K562 (cell line): ENCODE measurements around the gene RGS14. TPM values are rescaled to one million over a fixed set of nuclear protein-coding genes. Genes with fewer than 3 reads are reported as not detected.

ENCODE experiments used
- ARNT ChIP-seq, 2 experiments: fragments of 450-650 bp; IDR thresholded peaks; 2 replicates each; pipeline ENCODE4 v1.6.1; 2016; ENCODE audit warnings: mild to moderate bottlenecking in 1 of 2
- KLF13 ChIP-seq: fragments of 450-650 bp; IDR thresholded peaks from 2 replicates; pipeline ENCODE4 v1.6.1; 2016; ENCODE audit warnings: missing genetic modification characterization, low read depth, mild to moderate bottlenecking, missing compliant biosample characterization, moderate library complexity, borderline replicate concordance
- MYNN ChIP-seq, 2 experiments: sonication (generic); formaldehyde crosslinking in 1 of 2; IDR thresholded peaks; 2 replicates each; pipeline versions ENCODE4 v1.5.0 to v1.6.1; 2016 to 2020; ENCODE audit warnings: antibody characterized with exemption in 1 of 2, missing genetic modification reagents in 1 of 2
- NCOR1 ChIP-seq: fragments of 450-650 bp; IDR thresholded peaks from 2 replicates; pipeline ENCODE4 v1.6.1; 2016; ENCODE audit warnings: mild to moderate bottlenecking, moderate library complexity
- OTX1 ChIP-seq: fragments of 450-650 bp; formaldehyde crosslinking; IDR thresholded peaks from 2 replicates; pipeline ENCODE4 v1.4.0; 2022; ENCODE audit warnings: mild to moderate bottlenecking
- POLR2G ChIP-seq: fragments of 200-400 bp; formaldehyde crosslinking; IDR thresholded peaks from 2 replicates; pipeline ENCODE4 v1.6.1; 2017; ENCODE audit warnings: low read depth, mild to moderate bottlenecking, antibody characterized with exemption, low read length, moderate library complexity
- SNRNP70 ChIP-seq: fragments of 200-400 bp; formaldehyde crosslinking; optimal IDR thresholded peaks from 2 replicates; pipeline ENCODE3; 2017; ENCODE audit warnings: low read depth, low read length
- ZC3H8 ChIP-seq: fragments of 450-650 bp; IDR thresholded peaks from 2 replicates; pipeline ENCODE4 v1.6.1; 2017
- ZKSCAN1 ChIP-seq: fragments of 150-350 bp; IDR thresholded peaks from 2 replicates; pipeline ENCODE4 v1.6.1; 2016; ENCODE audit warnings: low read depth, low read length
- ZNF197 ChIP-seq: fragments of 200-800 bp; sonication (Bioruptor generic); IDR thresholded peaks from 2 replicates; pipeline ENCODE4 v1.6.1; 2016; ENCODE audit warnings: low read depth, missing genetic modification characterization, missing compliant biosample characterization
- ZNF253 ChIP-seq: fragments of 250-450 bp; sonication (Bioruptor Pico); conservative IDR thresholded peaks from 2 replicates; pipeline ENCODE4 v1.6.1; 2021; ENCODE audit warnings: mild to moderate bottlenecking
- polyA plus RNA-seq, 8 experiments: library from polyadenylated mRNA; depleted of rRNA in 4 of 8; stranded (reverse) in 5 of 8; unstranded in 3 of 8; fragments of >200 nt; fragmentation: Nextera tagmentation in 2 of 8; fragmentation: Illumina TruSeq in 1 of 8; extraction: Ambion mirVana in 2 of 8; extraction: Trizol in 1 of 8; gene quantifications; 2 replicates each; pipeline versions ENCODE4 v1.2.1 to v1.2.3, GENCODE V29; 2011 to 2014; ENCODE audit warnings: inconsistent platforms in 1 of 8, missing spikeins in 1 of 8
- total RNA-seq, 7 experiments: library from RNA; depleted of rRNA in 6 of 7; stranded (reverse); fragments of >200 nt in 6 of 7; fragmentation: Illumina TruSeq in 2 of 7; extraction: Trizol in 2 of 7; gene quantifications; 2 replicates each; pipeline versions ENCODE4 v1.2.1 to v1.2.3, GENCODE V29; 2011 to 2021; ENCODE audit warnings: low replicate concordance in 1 of 7
- TF ChIP-seq, protein P1 (sequence below): IDR thresholded peaks from 3 replicates; pipeline ENCODE4 v1.6.1; 2011; ENCODE audit warnings: borderline replicate concordance, mild to moderate bottlenecking, moderate library complexity; ENCODE audit not compliant: insufficient read length; ENCODE audit errors: extremely low read depth
- TF ChIP-seq, protein P2 (sequence below): fragments of 250-450 bp; sonication (Bioruptor Pico); IDR thresholded peaks from 2 replicates; pipeline ENCODE4 v1.5.0; 2021; ENCODE audit warnings: mild to moderate bottlenecking, moderate library complexity
- TF ChIP-seq, protein P3 (sequence below): fragments of 250-450 bp; sonication (Bioruptor Pico); IDR thresholded peaks from 2 replicates; pipeline ENCODE4 v1.5.0; 2022; ENCODE audit warnings: mild to moderate bottlenecking
- TF ChIP-seq, protein P4 (sequence below): sonication (generic); formaldehyde crosslinking; IDR thresholded peaks from 2 replicates; pipeline ENCODE4 v1.8.1; 2023; ENCODE audit warnings: mild to moderate bottlenecking, missing genetic modification reagents

Gene RGS14
- total and polyA plus RNA-seq, 9 of the 15 experiments (the other 6 are each of a cell fraction or from before 2014, with no cell fraction given) = 0.28 to 75.9 (median 34.5) TPM

DNA sequence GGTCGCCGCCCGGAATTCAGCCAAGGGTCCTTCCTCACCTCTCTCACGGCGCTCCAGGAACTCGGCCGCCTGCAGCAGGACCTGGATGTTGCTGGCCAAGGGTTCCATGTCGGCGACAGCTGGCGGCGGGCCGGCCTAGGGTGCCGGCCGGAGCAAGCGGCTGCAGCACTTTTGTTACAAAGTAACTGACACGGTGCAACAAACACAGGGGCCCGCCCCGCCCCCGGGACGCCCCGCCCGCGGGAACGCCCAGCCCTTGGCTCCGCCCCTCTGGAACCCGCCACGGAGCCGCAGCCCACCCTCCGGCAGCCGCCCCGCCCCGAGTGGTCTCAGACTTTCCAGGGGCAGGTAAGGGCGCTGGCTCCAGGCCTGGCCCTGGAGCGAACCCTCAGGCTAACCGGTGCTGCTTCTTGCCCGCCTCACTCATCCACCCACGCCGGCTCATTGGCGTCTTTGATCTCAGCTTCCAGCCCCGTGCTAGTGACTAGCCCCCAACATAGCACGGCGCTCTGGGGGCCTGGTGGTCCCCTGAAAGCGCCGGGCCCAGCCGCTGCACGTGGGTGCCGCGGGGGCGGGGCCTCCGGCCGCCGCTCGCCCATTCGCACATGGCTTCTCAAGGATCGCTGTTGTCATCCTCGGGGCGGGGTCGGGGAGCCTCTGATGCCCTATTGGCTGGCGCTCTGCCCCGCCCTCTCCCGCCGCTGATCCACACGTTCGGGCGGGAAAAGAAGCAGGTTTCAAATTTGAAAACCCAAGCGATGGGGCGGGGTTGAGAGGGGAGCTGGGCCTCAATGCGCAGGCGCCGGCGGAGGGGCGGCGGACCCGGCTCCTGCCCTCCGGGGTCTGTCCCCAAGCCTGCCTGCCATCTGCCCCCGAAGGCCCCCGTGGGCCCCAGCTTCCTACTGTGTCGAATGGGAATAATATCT lies 45.7 kb upstream of the RGS14 start, which contains the start of gene MXD3 (continued):
- TF ChIP-seq, protein P1, sequence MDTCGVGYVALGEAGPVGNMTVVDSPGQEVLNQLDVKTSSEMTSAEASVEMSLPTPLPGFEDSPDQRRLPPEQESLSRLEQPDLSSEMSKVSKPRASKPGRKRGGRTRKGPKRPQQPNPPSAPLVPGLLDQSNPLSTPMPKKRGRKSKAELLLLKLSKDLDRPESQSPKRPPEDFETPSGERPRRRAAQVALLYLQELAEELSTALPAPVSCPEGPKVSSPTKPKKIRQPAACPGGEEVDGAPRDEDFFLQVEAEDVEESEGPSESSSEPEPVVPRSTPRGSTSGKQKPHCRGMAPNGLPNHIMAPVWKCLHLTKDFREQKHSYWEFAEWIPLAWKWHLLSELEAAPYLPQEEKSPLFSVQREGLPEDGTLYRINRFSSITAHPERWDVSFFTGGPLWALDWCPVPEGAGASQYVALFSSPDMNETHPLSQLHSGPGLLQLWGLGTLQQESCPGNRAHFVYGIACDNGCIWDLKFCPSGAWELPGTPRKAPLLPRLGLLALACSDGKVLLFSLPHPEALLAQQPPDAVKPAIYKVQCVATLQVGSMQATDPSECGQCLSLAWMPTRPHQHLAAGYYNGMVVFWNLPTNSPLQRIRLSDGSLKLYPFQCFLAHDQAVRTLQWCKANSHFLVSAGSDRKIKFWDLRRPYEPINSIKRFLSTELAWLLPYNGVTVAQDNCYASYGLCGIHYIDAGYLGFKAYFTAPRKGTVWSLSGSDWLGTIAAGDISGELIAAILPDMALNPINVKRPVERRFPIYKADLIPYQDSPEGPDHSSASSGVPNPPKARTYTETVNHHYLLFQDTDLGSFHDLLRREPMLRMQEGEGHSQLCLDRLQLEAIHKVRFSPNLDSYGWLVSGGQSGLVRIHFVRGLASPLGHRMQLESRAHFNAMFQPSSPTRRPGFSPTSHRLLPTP = no peak
- TF ChIP-seq ZNF197 = no peak
- no peak for TF ChIP-seq ARNT (IDR thresholded peaks at IDR 0.05)
- peak; percentile 85 for TF ChIP-seq POLR2G
- TF ChIP-seq, protein P2, sequence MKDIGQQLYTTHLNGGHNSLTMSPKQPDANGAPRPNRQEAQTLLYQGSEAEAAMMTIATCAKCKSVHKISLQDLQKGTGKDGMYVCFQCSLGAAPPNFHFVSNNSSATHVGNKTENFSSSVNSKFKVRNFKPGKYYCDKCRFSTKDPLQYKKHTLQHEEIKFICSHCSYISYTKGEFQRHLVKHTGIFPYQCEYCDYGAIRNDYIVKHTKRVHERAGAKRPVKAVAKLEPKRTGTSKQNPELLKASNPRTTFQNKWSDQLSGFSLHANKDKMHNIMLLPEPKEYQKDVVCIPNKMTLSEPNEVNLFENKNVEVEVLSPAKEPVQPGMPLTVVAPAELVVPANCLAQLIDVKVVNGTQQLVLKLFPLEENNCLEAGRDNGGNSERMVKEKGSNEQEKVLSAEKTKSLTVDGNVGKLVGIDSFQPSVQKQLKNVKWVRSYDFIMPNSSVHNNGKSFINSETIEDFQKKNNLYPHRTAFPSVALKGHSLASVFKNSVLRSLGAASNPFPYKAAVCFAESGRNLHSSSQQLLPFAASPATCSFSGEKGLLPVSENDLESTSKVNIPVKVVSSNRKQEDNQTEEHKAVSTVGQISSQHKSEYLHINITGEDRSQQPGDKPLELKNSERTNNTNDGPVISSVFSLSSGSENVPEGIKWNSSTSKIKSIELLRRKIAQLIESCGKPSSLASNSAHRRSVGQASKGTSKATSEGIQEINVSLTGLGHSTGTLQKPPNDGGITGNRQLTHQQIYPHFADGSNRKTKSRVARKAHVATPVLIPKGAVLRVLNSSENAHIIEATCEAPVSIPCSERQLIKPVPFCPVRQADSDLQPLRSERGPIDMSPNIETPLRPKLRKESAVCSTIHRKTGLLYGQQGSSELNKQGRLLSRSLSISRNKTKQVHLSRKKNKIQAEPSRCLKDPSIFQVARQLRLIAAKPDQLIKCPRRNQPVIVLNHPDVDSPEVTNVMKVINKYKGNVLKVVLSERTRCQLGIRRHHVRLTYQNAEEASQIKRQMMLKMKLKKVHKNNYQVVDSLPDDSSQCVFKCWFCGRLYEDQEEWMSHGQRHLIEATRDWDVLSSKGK (CRISPR knock-in tag) = no peak
- no peak for TF ChIP-seq ZNF253
- TF ChIP-seq ZKSCAN1 = no peak
- TF ChIP-seq, protein P3, sequence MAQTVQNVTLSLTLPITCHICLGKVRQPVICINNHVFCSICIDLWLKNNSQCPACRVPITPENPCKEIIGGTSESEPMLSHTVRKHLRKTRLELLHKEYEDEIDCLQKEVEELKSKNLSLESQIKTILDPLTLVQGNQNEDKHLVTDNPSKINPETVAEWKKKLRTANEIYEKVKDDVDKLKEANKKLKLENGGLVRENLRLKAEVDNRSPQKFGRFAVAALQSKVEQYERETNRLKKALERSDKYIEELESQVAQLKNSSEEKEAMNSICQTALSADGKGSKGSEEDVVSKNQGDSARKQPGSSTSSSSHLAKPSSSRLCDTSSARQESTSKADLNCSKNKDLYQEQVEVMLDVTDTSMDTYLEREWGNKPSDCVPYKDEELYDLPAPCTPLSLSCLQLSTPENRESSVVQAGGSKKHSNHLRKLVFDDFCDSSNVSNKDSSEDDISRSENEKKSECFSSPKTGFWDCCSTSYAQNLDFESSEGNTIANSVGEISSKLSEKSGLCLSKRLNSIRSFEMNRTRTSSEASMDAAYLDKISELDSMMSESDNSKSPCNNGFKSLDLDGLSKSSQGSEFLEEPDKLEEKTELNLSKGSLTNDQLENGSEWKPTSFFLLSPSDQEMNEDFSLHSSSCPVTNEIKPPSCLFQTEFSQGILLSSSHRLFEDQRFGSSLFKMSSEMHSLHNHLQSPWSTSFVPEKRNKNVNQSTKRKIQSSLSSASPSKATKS (CRISPR knock-in tag) = no peak
- no peak for TF ChIP-seq ZC3H8
- TF ChIP-seq, protein P4, sequence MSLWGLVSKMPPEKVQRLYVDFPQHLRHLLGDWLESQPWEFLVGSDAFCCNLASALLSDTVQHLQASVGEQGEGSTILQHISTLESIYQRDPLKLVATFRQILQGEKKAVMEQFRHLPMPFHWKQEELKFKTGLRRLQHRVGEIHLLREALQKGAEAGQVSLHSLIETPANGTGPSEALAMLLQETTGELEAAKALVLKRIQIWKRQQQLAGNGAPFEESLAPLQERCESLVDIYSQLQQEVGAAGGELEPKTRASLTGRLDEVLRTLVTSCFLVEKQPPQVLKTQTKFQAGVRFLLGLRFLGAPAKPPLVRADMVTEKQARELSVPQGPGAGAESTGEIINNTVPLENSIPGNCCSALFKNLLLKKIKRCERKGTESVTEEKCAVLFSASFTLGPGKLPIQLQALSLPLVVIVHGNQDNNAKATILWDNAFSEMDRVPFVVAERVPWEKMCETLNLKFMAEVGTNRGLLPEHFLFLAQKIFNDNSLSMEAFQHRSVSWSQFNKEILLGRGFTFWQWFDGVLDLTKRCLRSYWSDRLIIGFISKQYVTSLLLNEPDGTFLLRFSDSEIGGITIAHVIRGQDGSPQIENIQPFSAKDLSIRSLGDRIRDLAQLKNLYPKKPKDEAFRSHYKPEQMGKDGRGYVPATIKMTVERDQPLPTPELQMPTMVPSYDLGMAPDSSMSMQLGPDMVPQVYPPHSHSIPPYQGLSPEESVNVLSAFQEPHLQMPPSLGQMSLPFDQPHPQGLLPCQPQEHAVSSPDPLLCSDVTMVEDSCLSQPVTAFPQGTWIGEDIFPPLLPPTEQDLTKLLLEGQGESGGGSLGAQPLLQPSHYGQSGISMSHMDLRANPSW (CRISPR knock-in tag) = 0 out of 2 replicates have a peak, but pooled peaks have one; percentile 28
- no peak for TF ChIP-seq NCOR1
- TF ChIP-seq MYNN (IDR thresholded peaks at IDR 0.05) = no peak; the same call in 1 of the 2 replicates
- no peak for TF ChIP-seq MYNN (CRISPR knock-in tag; IDR thresholded peaks at IDR 0.05)
- TF ChIP-seq SNRNP70 = no peak
- no peak for TF ChIP-seq OTX1 (CRISPR knock-in tag)
- peak; percentile 84 for TF ChIP-seq KLF13
